HEK293 (cell line): Measurements from ENCODE around the gene SFTPA1.

Experiments
- CTCF ChIA-PET: fragments of 350-600 bp; formaldehyde crosslinking; extraction: SDS; loops from one replicate; lab custom pipeline; 2021; ENCODE audit warnings: antibody characterized with exemption; lab: Yijun Ruan, JAX
- POLR2A ChIA-PET: fragments of 300-600 bp; formaldehyde crosslinking; extraction: SDS; loops from one replicate; lab custom pipeline; 2020; ENCODE audit warnings: antibody characterized with exemption, inconsistent platforms; lab: Yijun Ruan, JAX
- H3K27ac ChIP-seq: fragments of 200-500 bp; sonication (Bioruptor generic); 2 replicates; pipeline ENCODE4 v1.5.1; 2014; ENCODE audit warnings: low read depth, low read length, control low read depth, inconsistent platforms; ENCODE audit errors: extremely low read depth
- H3K36me3 ChIP-seq, 2 experiments: fragments of 200-500 bp in 1 of 2; sonication (Bioruptor generic) in 1 of 2; 1 replicate in 1 of 2; 2 replicates in 1 of 2; pipeline ENCODE4 v1.5.1; 2014 to 2017; ENCODE audit warnings: inconsistent platforms in 2 of 2, low read length in 2 of 2; ENCODE audit not compliant: control insufficient read depth in 2 of 2, insufficient read depth in 1 of 2
- H3K4me1 ChIP-seq: fragments of 200-500 bp; sonication (Bioruptor generic); 2 replicates; pipeline ENCODE4 v1.5.1; 2014; ENCODE audit warnings: mild to moderate bottlenecking, low read length, inconsistent platforms; ENCODE audit not compliant: control insufficient read depth, insufficient read depth
- H3K4me3 ChIP-seq: 2 replicates; pipeline ENCODE4 v1.5.1; 2011; ENCODE audit warnings: low read depth, mild to moderate bottlenecking, control low read depth, low read length, moderate library complexity
- H3K9me3 ChIP-seq: fragments of 200-500 bp; sonication (Bioruptor generic); 2 replicates; pipeline ENCODE4 v1.5.1; 2014; ENCODE audit warnings: low read depth, low read length, inconsistent platforms; ENCODE audit not compliant: control insufficient read depth, insufficient read depth
- MEIS1 ChIP-seq: sonication (generic); formaldehyde crosslinking; IDR thresholded peaks from 2 replicates; pipeline ENCODE4 v1.8.1; 2022; ENCODE audit warnings: missing genetic modification reagents, mild to moderate bottlenecking, borderline replicate concordance
- SETDB1 ChIP-seq: IDR thresholded peaks from one replicate; pipeline ENCODE4 v1.6.1; 2017; ENCODE audit warnings: mild to moderate bottlenecking, low read length, moderate library complexity, mixed read lengths; ENCODE audit not compliant: insufficient read length
- SP2 ChIP-seq: fragments of 450-650 bp; formaldehyde crosslinking; IDR thresholded peaks from 2 replicates; pipeline ENCODE4 v1.5.1; 2016; ENCODE audit warnings: missing biosample characterization, missing genetic modification characterization
- ZBTB20 ChIP-seq: fragments of 450-650 bp; formaldehyde crosslinking; IDR thresholded peaks from 2 replicates; pipeline ENCODE4 v1.5.1; 2016; ENCODE audit warnings: missing biosample characterization, missing genetic modification characterization
- ZBTB21 ChIP-seq: fragments of 450-650 bp; formaldehyde crosslinking; IDR thresholded peaks from 2 replicates; pipeline ENCODE4 v1.5.1; 2017; ENCODE audit warnings: missing biosample characterization, missing genetic modification characterization
- ZBTB48 ChIP-seq: fragments of 450-650 bp; formaldehyde crosslinking; IDR thresholded peaks from 2 replicates; pipeline ENCODE4 v1.5.1; 2016; ENCODE audit warnings: missing biosample characterization, missing genetic modification characterization
- ZFP37 ChIP-seq: fragments of 450-650 bp; formaldehyde crosslinking; IDR thresholded peaks from 2 replicates; pipeline ENCODE4 v1.5.1; 2016; ENCODE audit warnings: missing biosample characterization, missing genetic modification characterization
- ZNF2 ChIP-seq: fragments of 450-650 bp; formaldehyde crosslinking; IDR thresholded peaks from 2 replicates; pipeline ENCODE4 v1.5.1; 2016; ENCODE audit warnings: missing biosample characterization, missing genetic modification characterization
- ZNF221 ChIP-seq: fragments of 450-650 bp; formaldehyde crosslinking; IDR thresholded peaks from 2 replicates; pipeline ENCODE4 v1.5.1; 2017; ENCODE audit warnings: missing biosample characterization, missing genetic modification characterization, borderline replicate concordance
- ZNF248 ChIP-seq: fragments of 450-650 bp; formaldehyde crosslinking; IDR thresholded peaks from 2 replicates; pipeline ENCODE4 v1.5.1; 2017; ENCODE audit warnings: missing biosample characterization, missing genetic modification characterization
- ZNF324 ChIP-seq: fragments of 450-650 bp; formaldehyde crosslinking; IDR thresholded peaks from 2 replicates; pipeline ENCODE4 v1.5.1; 2016; ENCODE audit warnings: missing biosample characterization, missing genetic modification characterization
- ZNF391 ChIP-seq: fragments of 450-650 bp; formaldehyde crosslinking; IDR thresholded peaks from 2 replicates; pipeline ENCODE4 v1.5.1; 2016; ENCODE audit warnings: low read depth, missing biosample characterization, missing genetic modification characterization, borderline replicate concordance
- ZNF416 ChIP-seq: fragments of 450-650 bp; formaldehyde crosslinking; IDR thresholded peaks from 2 replicates; pipeline ENCODE4 v1.5.1; 2016; ENCODE audit warnings: missing biosample characterization, missing genetic modification characterization
- ZNF596 ChIP-seq: fragments of 450-650 bp; IDR thresholded peaks from 2 replicates; pipeline ENCODE4 v1.5.0; 2018; ENCODE audit warnings: missing biosample characterization, mild to moderate bottlenecking, missing genetic modification characterization, moderate library complexity
- ZNF654 ChIP-seq: fragments of 450-650 bp; formaldehyde crosslinking; IDR thresholded peaks from 2 replicates; pipeline ENCODE4 v1.5.1; 2016; ENCODE audit warnings: low read depth, missing biosample characterization, missing genetic modification characterization
- ZNF707 ChIP-seq: fragments of 450-650 bp; formaldehyde crosslinking; IDR thresholded peaks from 2 replicates; pipeline ENCODE4 v1.5.1; 2016; ENCODE audit warnings: missing biosample characterization, missing genetic modification characterization
- TF ChIP-seq, protein P1 (sequence below): fragments of 450-650 bp; formaldehyde crosslinking; IDR thresholded peaks from 2 replicates; pipeline ENCODE4 v1.5.1; 2017; ENCODE audit warnings: missing biosample characterization, missing genetic modification characterization
- TF ChIP-seq, protein P2 (sequence below): fragments of 450-650 bp; formaldehyde crosslinking; IDR thresholded peaks from 2 replicates; pipeline ENCODE4 v1.5.1; 2016; ENCODE audit warnings: missing biosample characterization, missing genetic modification characterization

Gene SFTPA1

DNA sequence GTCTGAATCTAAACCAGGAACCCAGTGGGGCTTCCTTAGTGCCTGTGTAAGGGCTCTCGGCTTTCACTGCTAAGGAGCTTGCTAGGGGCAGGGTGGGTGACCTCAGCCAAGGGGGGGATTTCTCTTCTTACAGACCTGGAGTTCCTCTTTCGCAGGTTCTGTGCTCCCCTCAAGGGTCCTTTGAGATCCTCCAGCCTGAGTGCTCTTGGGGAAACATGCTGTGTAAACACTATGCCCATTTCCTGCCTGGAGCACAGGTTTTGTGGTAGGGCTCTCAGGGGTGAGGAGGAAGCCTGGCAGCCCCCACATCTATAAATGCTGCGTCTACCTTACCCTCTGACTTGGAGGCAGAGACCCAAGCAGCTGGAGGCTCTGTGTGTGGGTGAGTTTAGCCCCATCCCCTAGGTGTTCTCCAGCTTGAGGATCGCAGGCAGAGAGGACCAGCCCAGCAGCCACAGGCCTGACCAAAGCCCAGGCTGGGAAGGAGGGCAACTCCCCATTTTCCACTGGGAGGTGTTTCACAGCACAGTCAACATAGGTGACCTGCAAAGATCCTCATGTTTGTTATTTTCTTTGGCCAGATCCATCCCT, at the start of gene SFTPA1:
TSS of gene SFTPA1 (plus strand) at position 339 of the 591 bp plus-strand sequence. CDS start 887 bp downstream, outside the sequence.
- no peak within 1 kb of the TSS for H3K4me3 ChIP-seq
- TF ChIP-seq ZBTB21 (no peak), ZNF248 (tag by site-specific recombination) (no peak), ZNF221 (tag by site-specific recombination) (no peak), ZNF596 (no peak), ZBTB20 (tag by site-specific recombination) (no peak), SP2 (tag by site-specific recombination) (no peak)
- TF ChIP-seq, protein P1, sequence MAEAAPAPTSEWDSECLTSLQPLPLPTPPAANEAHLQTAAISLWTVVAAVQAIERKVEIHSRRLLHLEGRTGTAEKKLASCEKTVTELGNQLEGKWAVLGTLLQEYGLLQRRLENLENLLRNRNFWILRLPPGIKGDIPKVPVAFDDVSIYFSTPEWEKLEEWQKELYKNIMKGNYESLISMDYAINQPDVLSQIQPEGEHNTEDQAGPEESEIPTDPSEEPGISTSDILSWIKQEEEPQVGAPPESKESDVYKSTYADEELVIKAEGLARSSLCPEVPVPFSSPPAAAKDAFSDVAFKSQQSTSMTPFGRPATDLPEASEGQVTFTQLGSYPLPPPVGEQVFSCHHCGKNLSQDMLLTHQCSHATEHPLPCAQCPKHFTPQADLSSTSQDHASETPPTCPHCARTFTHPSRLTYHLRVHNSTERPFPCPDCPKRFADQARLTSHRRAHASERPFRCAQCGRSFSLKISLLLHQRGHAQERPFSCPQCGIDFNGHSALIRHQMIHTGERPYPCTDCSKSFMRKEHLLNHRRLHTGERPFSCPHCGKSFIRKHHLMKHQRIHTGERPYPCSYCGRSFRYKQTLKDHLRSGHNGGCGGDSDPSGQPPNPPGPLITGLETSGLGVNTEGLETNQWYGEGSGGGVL (tag by site-specific recombination): no peak
- TF ChIP-seq, all 188 proteins: peak for 0
- Histone ChIP-seq H3K9me3 (no peaks in the 10 kb centered on the region), H3K36me3 (no peaks in the 10 kb centered on the region), H3K27ac (no peak within 1 kb of the TSS), H3K4me1 (no peaks in the 10 kb centered on the region)
- ChIA-PET POLR2A (no interaction called here), CTCF (no interaction called here)

DNA sequence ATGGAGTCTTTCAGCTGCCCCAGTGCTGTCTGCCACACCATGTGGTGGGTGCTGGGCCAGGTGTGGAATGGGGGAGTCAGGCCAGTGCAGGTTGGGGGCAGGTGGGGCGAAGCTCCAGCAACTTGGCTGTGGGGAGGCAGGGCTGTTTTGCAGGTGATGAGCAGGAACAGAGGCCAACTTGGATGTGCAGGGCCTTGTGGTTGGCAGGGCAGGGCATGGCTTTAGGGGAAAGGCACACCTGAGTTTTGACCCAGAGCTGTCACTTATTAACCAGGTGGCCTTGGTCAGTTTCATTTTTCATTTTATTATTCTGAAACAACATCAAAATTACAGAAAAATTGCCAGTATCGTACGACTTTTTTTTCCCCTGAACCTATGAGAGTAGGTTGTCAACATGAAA, 49.5 kb upstream of the SFTPA1 start:
- H3K4me1 ChIP-seq: no peaks in the 10 kb centered on the region
- POLR2A ChIA-PET: no interaction called here
- no peaks in the 10 kb centered on the region for H3K9me3 ChIP-seq
- CTCF ChIA-PET: interaction anchor here (1.3 kb wide), 1 partner anchor 9 kb away, joined by 5 read pairs; no protein-coding TSS in a partner anchor
- no peak overlapping the region for H3K27ac ChIP-seq
- H3K4me3 ChIP-seq: no peak overlapping the region
- no peaks in the 10 kb centered on the region for H3K36me3 ChIP-seq
- no peak for TF ChIP-seq ZNF416 (tag by site-specific recombination)

DNA sequence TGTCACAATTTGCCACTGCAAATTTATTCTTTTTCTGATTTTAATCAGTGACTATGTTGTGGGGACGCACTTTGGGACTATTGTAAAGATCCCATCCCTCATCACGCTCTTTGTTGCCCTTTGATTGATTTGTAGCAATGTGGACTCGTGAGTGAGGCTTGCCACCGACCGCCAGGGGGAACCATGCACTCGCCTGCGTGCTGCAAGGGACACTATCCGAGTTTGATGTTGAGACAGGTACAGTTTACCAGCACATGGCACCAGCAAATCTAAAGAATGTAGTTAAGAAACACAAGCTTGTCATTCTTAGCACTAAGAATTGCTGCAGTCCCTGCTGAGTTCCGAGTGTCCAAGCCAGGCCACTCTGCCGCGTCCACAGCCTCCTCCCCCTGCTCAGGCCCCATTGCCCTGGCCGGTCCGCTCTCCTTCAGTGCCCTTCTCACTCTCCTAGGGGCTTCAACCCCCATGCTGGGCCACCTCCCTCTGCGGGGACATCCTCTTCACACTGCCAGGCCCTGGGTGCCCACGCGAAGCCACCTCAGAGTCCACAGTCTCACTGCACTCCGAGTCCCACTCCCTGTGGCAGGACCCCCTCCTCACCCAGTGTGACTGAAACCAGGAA, 48.5 kb upstream of the SFTPA1 start:
- CTCF ChIA-PET: interaction anchor here (0.7 to 1.6 kb wide), 9 partner anchors 10 to 698 kb away, joined by 3 to 10 read pairs (median 3); no protein-coding TSS in a partner anchor
- Histone ChIP-seq H3K27ac (no peak overlapping the region), H3K9me3 (no peaks in the 10 kb centered on the region), H3K4me1 (no peaks in the 10 kb centered on the region), H3K36me3 (no peaks in the 10 kb centered on the region), H3K4me3 (no peak overlapping the region)
- no peak for TF ChIP-seq ZFP37
- no peak for TF ChIP-seq ZNF391
- TF ChIP-seq, protein P2, sequence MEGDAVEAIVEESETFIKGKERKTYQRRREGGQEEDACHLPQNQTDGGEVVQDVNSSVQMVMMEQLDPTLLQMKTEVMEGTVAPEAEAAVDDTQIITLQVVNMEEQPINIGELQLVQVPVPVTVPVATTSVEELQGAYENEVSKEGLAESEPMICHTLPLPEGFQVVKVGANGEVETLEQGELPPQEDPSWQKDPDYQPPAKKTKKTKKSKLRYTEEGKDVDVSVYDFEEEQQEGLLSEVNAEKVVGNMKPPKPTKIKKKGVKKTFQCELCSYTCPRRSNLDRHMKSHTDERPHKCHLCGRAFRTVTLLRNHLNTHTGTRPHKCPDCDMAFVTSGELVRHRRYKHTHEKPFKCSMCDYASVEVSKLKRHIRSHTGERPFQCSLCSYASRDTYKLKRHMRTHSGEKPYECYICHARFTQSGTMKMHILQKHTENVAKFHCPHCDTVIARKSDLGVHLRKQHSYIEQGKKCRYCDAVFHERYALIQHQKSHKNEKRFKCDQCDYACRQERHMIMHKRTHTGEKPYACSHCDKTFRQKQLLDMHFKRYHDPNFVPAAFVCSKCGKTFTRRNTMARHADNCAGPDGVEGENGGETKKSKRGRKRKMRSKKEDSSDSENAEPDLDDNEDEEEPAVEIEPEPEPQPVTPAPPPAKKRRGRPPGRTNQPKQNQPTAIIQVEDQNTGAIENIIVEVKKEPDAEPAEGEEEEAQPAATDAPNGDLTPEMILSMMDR (tag by site-specific recombination): peak; percentile 79
- no peak for TF ChIP-seq ZNF324 (tag by site-specific recombination)
- peak; percentile 60; the same call in 1 of the 2 replicates for TF ChIP-seq MEIS1 (CRISPR knock-in tag)
- peak; percentile 99 for TF ChIP-seq ZNF2 (tag by site-specific recombination)
- no peak for TF ChIP-seq SETDB1
- peak; percentile 25; the same call in 1 of the 2 replicates for TF ChIP-seq ZBTB48 (tag by site-specific recombination)
- peak; percentile 67 for TF ChIP-seq ZNF654 (tag by site-specific recombination)
- no peak for TF ChIP-seq ZNF707 (tag by site-specific recombination)
- POLR2A ChIA-PET: no interaction called here
